Smooth muscle cell (in vitro differentiated cells): ENCODE measurements around the gene MGA. TPM values are rescaled to one million over a fixed set of nuclear protein-coding genes. Genes with fewer than 3 reads are reported as not detected.

Experiments used
- DNase-seq: peaks from one replicate; lab custom pipeline; 2025; ENCODE audit not compliant: unreplicated experiment; lab: John Stamatoyannopoulos, UW
- H2AFZ ChIP-seq: fragments of 200-600 bp; sonication (generic); 2 replicates; pipeline ENCODE4 v1.6.0; 2016; ENCODE audit warnings: antibody characterized with exemption, low read depth, mild to moderate bottlenecking
- H3F3A ChIP-seq: fragments of 200-600 bp; sonication (generic); 2 replicates; pipeline ENCODE4 v1.6.0; 2017; ENCODE audit warnings: antibody characterized with exemption, low read depth
- H3K27ac ChIP-seq: fragments of 200-600 bp; sonication (generic); 2 replicates; pipeline ENCODE4 v1.5.1; 2016; ENCODE audit warnings: low read depth, mild to moderate bottlenecking
- H3K27me3 ChIP-seq: fragments of 200-600 bp; sonication (generic); 2 replicates; pipeline ENCODE4 v1.6.1; 2016; ENCODE audit warnings: low read depth, mild to moderate bottlenecking
- H3K36me3 ChIP-seq: fragments of 200-600 bp; sonication (generic); 2 replicates; pipeline ENCODE4 v1.5.1; 2016; ENCODE audit warnings: low read depth
- H3K4me1 ChIP-seq: fragments of 200-600 bp; sonication (generic); 2 replicates; pipeline ENCODE4 v1.5.1; 2016; ENCODE audit warnings: low read depth
- H3K4me2 ChIP-seq: fragments of 200-600 bp; sonication (generic); 2 replicates; pipeline ENCODE4 v1.6.0; 2016; ENCODE audit warnings: mild to moderate bottlenecking
- H3K4me3 ChIP-seq: fragments of 200-600 bp; sonication (generic); 2 replicates; pipeline ENCODE4 v1.5.1; 2016; ENCODE audit warnings: mild to moderate bottlenecking
- H3K79me2 ChIP-seq: fragments of 200-600 bp; sonication (generic); 2 replicates; pipeline ENCODE4 v1.6.0; 2016; ENCODE audit warnings: low read depth, mild to moderate bottlenecking
- H3K9ac ChIP-seq: fragments of 200-600 bp; sonication (generic); 2 replicates; pipeline ENCODE4 v1.6.0; 2016; ENCODE audit warnings: low read depth
- H3K9me3 ChIP-seq: fragments of 200-600 bp; sonication (generic); replicated peaks from 2 replicates; pipeline ENCODE4 v1.5.1; 2016; ENCODE audit warnings: low read depth
- H4K20me1 ChIP-seq: fragments of 200-600 bp; sonication (generic); 2 replicates; pipeline ENCODE4 v1.6.0; 2016; ENCODE audit warnings: low read depth
- WGBS: methylation state at CpG from one replicate; pipeline ENCODE4 v1.1.7; 2016; ENCODE audit warnings: low lambda C conversion rate; 5-methylcytosine and 5-hydroxymethylcytosine counted together
- polyA plus RNA-seq: library from polyadenylated mRNA; unstranded; fragments of >200 nt; fragmentation: Nextera tagmentation; extraction: Ambion mirVana; gene quantifications from 2 replicates; pipeline ENCODE4 v1.2.1, GENCODE V29; 2016
- total RNA-seq: library from RNA; depleted of rRNA; stranded (reverse); fragments of >200 nt; gene quantifications from 2 replicates; pipeline ENCODE4 v1.2.3, GENCODE V29; 2014
- TF ChIP-seq, protein P1 (sequence below): fragments of 200-600 bp; sonication (generic); IDR thresholded peaks from 2 replicates; pipeline ENCODE4 v1.5.1; 2017; ENCODE audit warnings: borderline replicate concordance, mild to moderate bottlenecking, antibody characterized with exemption; ENCODE audit not compliant: insufficient read depth, poor library complexity, severe bottlenecking

Gene MGA
- total and polyA plus RNA-seq, 2 experiments from 2014 or later: 5.5 to 52.9 TPM

DNA sequence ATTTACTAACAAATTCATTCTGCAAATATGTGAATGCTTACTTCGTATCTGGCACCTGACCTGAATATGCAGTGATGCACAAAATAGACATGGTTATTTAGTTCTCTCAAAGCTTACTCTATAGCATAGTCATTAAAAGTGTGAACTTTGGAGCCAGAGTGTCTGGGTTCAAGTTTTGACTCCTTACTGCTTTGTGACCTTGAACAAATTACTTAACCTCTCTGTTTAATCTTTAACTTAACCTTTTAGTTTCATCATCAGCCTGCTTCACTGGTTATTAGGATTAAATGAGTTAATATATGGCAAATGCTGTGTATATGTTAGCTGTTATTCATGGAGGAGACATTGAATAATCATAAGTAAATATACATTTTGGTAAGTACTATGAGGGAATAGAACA lies 12.1 kb upstream of the MGA start:
- TF ChIP-seq, protein P1, sequence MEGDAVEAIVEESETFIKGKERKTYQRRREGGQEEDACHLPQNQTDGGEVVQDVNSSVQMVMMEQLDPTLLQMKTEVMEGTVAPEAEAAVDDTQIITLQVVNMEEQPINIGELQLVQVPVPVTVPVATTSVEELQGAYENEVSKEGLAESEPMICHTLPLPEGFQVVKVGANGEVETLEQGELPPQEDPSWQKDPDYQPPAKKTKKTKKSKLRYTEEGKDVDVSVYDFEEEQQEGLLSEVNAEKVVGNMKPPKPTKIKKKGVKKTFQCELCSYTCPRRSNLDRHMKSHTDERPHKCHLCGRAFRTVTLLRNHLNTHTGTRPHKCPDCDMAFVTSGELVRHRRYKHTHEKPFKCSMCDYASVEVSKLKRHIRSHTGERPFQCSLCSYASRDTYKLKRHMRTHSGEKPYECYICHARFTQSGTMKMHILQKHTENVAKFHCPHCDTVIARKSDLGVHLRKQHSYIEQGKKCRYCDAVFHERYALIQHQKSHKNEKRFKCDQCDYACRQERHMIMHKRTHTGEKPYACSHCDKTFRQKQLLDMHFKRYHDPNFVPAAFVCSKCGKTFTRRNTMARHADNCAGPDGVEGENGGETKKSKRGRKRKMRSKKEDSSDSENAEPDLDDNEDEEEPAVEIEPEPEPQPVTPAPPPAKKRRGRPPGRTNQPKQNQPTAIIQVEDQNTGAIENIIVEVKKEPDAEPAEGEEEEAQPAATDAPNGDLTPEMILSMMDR: no peak
- Histone ChIP-seq H2AFZ (no peak overlapping the region), H3K27me3 (no peaks in the 10 kb centered on the region), H3K4me1 (no peaks in the 10 kb centered on the region), H3K27ac (peak overlapping the region; percentile 21), H3K9me3 (no peaks in the 10 kb centered on the region), H3K4me2 (no peak overlapping the region), H3K4me3 (no peak overlapping the region), H3F3A (no peaks in the 10 kb centered on the region), H3K79me2 (no peaks in the 10 kb centered on the region), H4K20me1 (no peaks in the 10 kb centered on the region), H3K36me3 (no peaks in the 10 kb centered on the region), H3K9ac (no peak overlapping the region)
- WGBS: 80% methylated on average over 1 of the region's 1 CpG
- DNase-seq: no peak

DNA sequence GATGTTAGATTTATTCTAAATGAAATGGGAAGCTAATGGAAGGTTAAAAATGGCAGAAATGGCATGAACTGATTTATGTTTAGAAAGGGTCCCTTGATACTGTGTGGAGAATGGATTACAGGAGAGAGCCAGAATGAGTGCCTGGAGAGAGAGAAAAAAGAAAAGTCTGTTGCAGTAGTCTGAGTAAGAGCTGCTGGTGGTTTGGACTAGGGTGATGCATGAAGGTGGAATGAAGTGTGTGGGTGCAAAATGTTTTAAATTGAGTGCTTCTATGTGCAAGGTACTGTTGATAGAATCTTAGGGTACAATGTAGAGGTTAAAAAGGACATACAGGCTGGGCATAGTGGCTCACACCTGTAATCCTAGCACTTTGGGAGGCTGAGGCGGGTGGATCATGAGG lies 11.4 kb upstream of the MGA start:
- H4K20me1 ChIP-seq: no peaks in the 10 kb centered on the region
- no peaks in the 10 kb centered on the region for H3K36me3 ChIP-seq
- no peaks in the 10 kb centered on the region for H3F3A ChIP-seq
- H3K27me3 ChIP-seq: no peaks in the 10 kb centered on the region
- no peak overlapping the region for H3K4me3 ChIP-seq
- peak overlapping the region; percentile 21 for H3K27ac ChIP-seq
- no peak for DNase-seq
- no peak overlapping the region for H3K4me2 ChIP-seq
- H3K9ac ChIP-seq: no peak overlapping the region
- no peaks in the 10 kb centered on the region for H3K9me3 ChIP-seq
- TF ChIP-seq, protein P1: no peak
- H3K4me1 ChIP-seq: no peaks in the 10 kb centered on the region
- H3K79me2 ChIP-seq: no peaks in the 10 kb centered on the region
- H2AFZ ChIP-seq: no peak overlapping the region
- 94% methylated on average over 1 of the region's 1 CpG for WGBS

DNA sequence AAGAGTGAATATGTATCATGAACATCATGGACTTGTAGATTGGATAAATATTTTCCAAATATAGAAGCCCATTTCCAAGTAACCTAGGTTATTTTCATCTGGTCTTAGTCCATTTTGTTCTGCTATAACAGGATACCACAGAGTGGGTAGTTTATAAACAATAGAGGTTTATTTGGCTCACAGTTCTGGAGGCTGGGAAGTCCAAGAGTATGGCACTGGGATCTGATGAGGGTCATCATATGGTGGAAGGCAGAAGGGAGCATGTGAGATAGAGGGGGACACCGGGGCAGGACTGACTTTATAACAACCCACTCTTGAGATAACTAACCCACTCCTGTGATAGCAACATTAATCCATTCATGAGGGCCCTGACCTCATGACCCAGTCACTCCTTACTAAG lies 9.4 kb upstream of the MGA start:
- Histone ChIP-seq H3K9ac (no peak overlapping the region), H3K4me1 (no peaks in the 10 kb centered on the region), H3K27ac (no peak overlapping the region), H3K27me3 (no peaks in the 10 kb centered on the region), H3K36me3 (no peaks in the 10 kb centered on the region), H4K20me1 (no peaks in the 10 kb centered on the region), H2AFZ (no peak overlapping the region), H3F3A (no peaks in the 10 kb centered on the region), H3K4me3 (no peak overlapping the region), H3K9me3 (no peaks in the 10 kb centered on the region), H3K79me2 (no peaks in the 10 kb centered on the region), H3K4me2 (no peak overlapping the region)
- WGBS: 90% methylated on average over 1 of the region's 1 CpG
- TF ChIP-seq, protein P1: no peak
- no peak for DNase-seq

GRCh38 chr15:41651373-41651772 lies 8.8 kb upstream of the MGA start:
- no peaks in the 10 kb centered on the region for H3K27me3 ChIP-seq
- H3K4me1 ChIP-seq: no peaks in the 10 kb centered on the region
- H3K9ac ChIP-seq: no peak overlapping the region
- no peaks in the 10 kb centered on the region for H3K79me2 ChIP-seq
- 88% methylated on average over 1 of the region's 1 CpG for WGBS
- no peaks in the 10 kb centered on the region for H3K9me3 ChIP-seq
- no peaks in the 10 kb centered on the region for H3K36me3 ChIP-seq
- H4K20me1 ChIP-seq: no peaks in the 10 kb centered on the region
- no peak overlapping the region for H3K4me3 ChIP-seq
- TF ChIP-seq, protein P1: no peak
- no peaks in the 10 kb centered on the region for H3F3A ChIP-seq
- no peak overlapping the region for H3K4me2 ChIP-seq
- no peak for DNase-seq
- no peak overlapping the region for H3K27ac ChIP-seq
- H2AFZ ChIP-seq: no peak overlapping the region
